PC-3 (cell line): ENCODE results near the gene TWIST2.

Experiments used
- CTCF ChIP-seq: fragments of 300-600 bp; sonication (generic); conservative IDR thresholded peaks from 2 replicates; pipeline ENCODE4 v1.5.1; 2017; ENCODE audit warnings: antibody characterized with exemption, low read depth, mild to moderate bottlenecking, low read length
- EZH2 ChIP-seq: fragments of 300-600 bp; sonication (generic); IDR thresholded peaks from one replicate; pipeline ENCODE4 v1.6.1; 2017; ENCODE audit warnings: antibody characterized with exemption, mild to moderate bottlenecking, low read length; ENCODE audit not compliant: unreplicated experiment

GRCh38 chr2:238920601-238921001, 72.7 kb downstream of the TWIST2 start:
- TF ChIP-seq CTCF (no peak), EZH2 (no peak)
